HepG2 (cell line): ENCODE results near the gene RB1. TPM values are rescaled to one million over a fixed set of nuclear protein-coding genes. Genes with fewer than 3 reads are reported as not detected.

Experiments used
- ARHGAP35 ChIP-seq: sonication (generic); formaldehyde crosslinking; IDR thresholded peaks from 2 replicates; pipeline ENCODE4 v1.9.0; 2022; ENCODE audit warnings: mild to moderate bottlenecking, inconsistent platforms, moderate library complexity, missing genetic modification reagents, borderline replicate concordance
- CHD2 ChIP-seq: IDR thresholded peaks from 2 replicates; pipeline ENCODE4 v1.6.1; 2011; ENCODE audit warnings: low read depth, low read length, improper control_type of control experiment
- FOXA3 ChIP-seq: IDR thresholded peaks from 2 replicates; pipeline ENCODE4 v1.6.1; 2016; ENCODE audit warnings: missing genetic modification reagents, missing compliant biosample characterization
- HMGXB4 ChIP-seq, 2 experiments: sonication (generic) in 1 of 2; formaldehyde crosslinking in 1 of 2; IDR thresholded peaks; 2 replicates each; pipeline versions ENCODE4 v1.4.0 to v1.6.1; 2018 to 2020; ENCODE audit warnings: missing genetic modification reagents in 2 of 2, borderline replicate concordance in 1 of 2, low read depth in 1 of 2, mild to moderate bottlenecking in 1 of 2, missing biosample characterization in 1 of 2
- IKZF5 ChIP-seq: IDR thresholded peaks from 2 replicates; pipeline ENCODE4 v1.6.1; 2018; ENCODE audit warnings: missing genetic modification reagents, mild to moderate bottlenecking, missing compliant biosample characterization
- KLF11 ChIP-seq: IDR thresholded peaks from 2 replicates; pipeline ENCODE4 v1.6.1; 2016; ENCODE audit warnings: missing compliant biosample characterization
- KLF12 ChIP-seq: sonication (generic); formaldehyde crosslinking; IDR thresholded peaks from 2 replicates; pipeline ENCODE4 v1.4.0; 2020; ENCODE audit warnings: missing genetic modification reagents, borderline replicate concordance
- MED13 ChIP-seq: sonication (generic); formaldehyde crosslinking; IDR thresholded peaks from 2 replicates; pipeline ENCODE4 v1.5.0; 2020; ENCODE audit warnings: missing genetic modification reagents
- MLLT10 ChIP-seq: sonication (generic); formaldehyde crosslinking; IDR thresholded peaks from 2 replicates; pipeline ENCODE4 v1.4.0; 2020; ENCODE audit warnings: missing genetic modification reagents
- PAX8 ChIP-seq: sonication (generic); formaldehyde crosslinking; IDR thresholded peaks from 2 replicates; pipeline ENCODE4 v1.8.0; 2022; ENCODE audit warnings: mild to moderate bottlenecking, missing genetic modification reagents, borderline replicate concordance
- REST ChIP-seq, 2 experiments: IDR thresholded peaks; 2 replicates each; pipeline ENCODE4 v1.6.1; 2011 to 2012; ENCODE audit warnings: low read length in 2 of 2, borderline replicate concordance in 1 of 2, low read depth in 1 of 2, mild to moderate bottlenecking in 1 of 2, moderate library complexity in 1 of 2
- SP1 ChIP-seq, 2 experiments: fragments of 450-650 bp in 1 of 2; sonication (generic) in 1 of 2; formaldehyde crosslinking in 1 of 2; IDR thresholded peaks; 2 replicates each; pipeline versions ENCODE4 v1.4.0 to v1.6.1; 2016 to 2020; ENCODE audit warnings: missing genetic modification reagents in 1 of 2
- SP4 ChIP-seq: sonication (generic); formaldehyde crosslinking; IDR thresholded peaks from 2 replicates; pipeline ENCODE4 v1.8.1; 2023; ENCODE audit warnings: mild to moderate bottlenecking, missing genetic modification reagents
- TARDBP ChIP-seq: sonication (generic); formaldehyde crosslinking; IDR thresholded peaks from 2 replicates; pipeline ENCODE4 v1.8.0; 2022; ENCODE audit warnings: mild to moderate bottlenecking, missing genetic modification reagents
- TRIM24 ChIP-seq: sonication (generic); formaldehyde crosslinking; IDR thresholded peaks from 2 replicates; pipeline ENCODE4 v1.8.0; 2022; ENCODE audit warnings: mild to moderate bottlenecking, missing genetic modification reagents
- ZBTB21 ChIP-seq: sonication (generic); formaldehyde crosslinking; IDR thresholded peaks from 2 replicates; pipeline ENCODE4 v1.4.0; 2020; ENCODE audit warnings: missing genetic modification reagents
- ZNF205 ChIP-seq: IDR thresholded peaks from 2 replicates; pipeline ENCODE4 v1.6.1; 2018; ENCODE audit warnings: missing biosample characterization, missing genetic modification reagents
- ZNF292 ChIP-seq: sonication (generic); formaldehyde crosslinking; IDR thresholded peaks from 2 replicates; pipeline ENCODE4 v1.8.1; 2022; ENCODE audit warnings: mild to moderate bottlenecking, low read depth, missing genetic modification reagents, borderline replicate concordance
- ZNF3 ChIP-seq: IDR thresholded peaks from 2 replicates; pipeline ENCODE4 v1.7.0; 2017; ENCODE audit warnings: inconsistent platforms
- ZNF326 ChIP-seq: sonication (generic); formaldehyde crosslinking; IDR thresholded peaks from 2 replicates; pipeline ENCODE4 v1.4.0; 2020; ENCODE audit warnings: missing genetic modification reagents, borderline replicate concordance
- ZNF34 ChIP-seq: sonication (generic); formaldehyde crosslinking; IDR thresholded peaks from 2 replicates; pipeline ENCODE4 v1.4.0; 2020; ENCODE audit warnings: mild to moderate bottlenecking, missing genetic modification reagents, borderline replicate concordance
- ZNF350 ChIP-seq: sonication (generic); formaldehyde crosslinking; IDR thresholded peaks from 2 replicates; pipeline ENCODE4 v1.4.0; 2020; ENCODE audit warnings: mild to moderate bottlenecking, low read depth, missing genetic modification reagents, borderline replicate concordance
- ZNF605 ChIP-seq: sonication (generic); formaldehyde crosslinking; IDR thresholded peaks from 2 replicates; pipeline ENCODE4 v1.8.0; 2022; ENCODE audit warnings: mild to moderate bottlenecking, missing genetic modification reagents
- ZNF713 ChIP-seq: sonication (generic); formaldehyde crosslinking; IDR thresholded peaks from 2 replicates; pipeline ENCODE4 v1.4.0; 2020; ENCODE audit warnings: mild to moderate bottlenecking, missing genetic modification reagents
- ZNF737 ChIP-seq: sonication (generic); formaldehyde crosslinking; IDR thresholded peaks from 2 replicates; pipeline ENCODE4 v1.5.0; 2020; ENCODE audit warnings: missing genetic modification reagents, mild to moderate bottlenecking, borderline replicate concordance
- ZNF878 ChIP-seq: sonication (generic); formaldehyde crosslinking; IDR thresholded peaks from 2 replicates; pipeline ENCODE4 v1.8.1; 2023; ENCODE audit warnings: mild to moderate bottlenecking, missing genetic modification reagents, moderate library complexity
- polyA plus RNA-seq, 8 experiments: library from polyadenylated mRNA; depleted of rRNA in 3 of 8; stranded (reverse) in 7 of 8; unstranded in 1 of 8; fragments of >200 nt; fragmentation: Illumina TruSeq in 4 of 8; extraction: Trizol in 4 of 8; gene quantifications; 2 replicates each; pipeline versions ENCODE4 v1.2.1 to v1.2.3, GENCODE V29; 2011 to 2016; ENCODE audit warnings: low read depth in 4 of 8, missing spikeins in 1 of 8, mixed read lengths in 1 of 8; ENCODE audit not compliant: insufficient read depth in 1 of 8
- total RNA-seq, 5 experiments: library from RNA; depleted of rRNA; stranded (reverse); fragments of >200 nt; fragmentation: Illumina TruSeq; extraction: Trizol; gene quantifications; 2 replicates each; pipeline ENCODE4 v1.2.3, GENCODE V29; 2016; ENCODE audit warnings: low read depth in 1 of 5

RB1 gene
- total and polyA plus RNA-seq, 2 of the 13 experiments (the other 11 are each of a cell fraction or from before 2014, with no cell fraction given) = 15.6 to 23.7 TPM

GRCh38 chr13:48410199-48410598 lies 106.6 kb downstream of the RB1 start (continued):
- TF ChIP-seq KLF12 (CRISPR knock-in tag) = no peak
- TF ChIP-seq ZNF737 (CRISPR knock-in tag) = no peak
- TF ChIP-seq HMGXB4 (CRISPR knock-in tag; IDR thresholded peaks at IDR 0.05; ENCODE audit: borderline replicate concordance in 1 of 2, low read depth in 1 of 2) = 0 out of 4 replicates have a peak, but pooled peaks of 1 of the 2 experiments have one; percentile 26
- TF ChIP-seq PAX8 (CRISPR knock-in tag) = no peak
- no peak for TF ChIP-seq ZNF713 (CRISPR knock-in tag)
- TF ChIP-seq ZBTB21 (CRISPR knock-in tag) = peak; percentile 55; the same call in 1 of the 2 replicates
- TF ChIP-seq ZNF205 (CRISPR knock-in tag) = no peak
- no peak for TF ChIP-seq ZNF350 (CRISPR knock-in tag)
- TF ChIP-seq TARDBP = no peak
- TF ChIP-seq TRIM24 = no peak
- no peak for TF ChIP-seq ZNF292
- TF ChIP-seq ZNF605 (CRISPR knock-in tag) = no peak
- no peak for TF ChIP-seq ARHGAP35 (CRISPR knock-in tag)
- no peak for TF ChIP-seq ZNF326
- TF ChIP-seq IKZF5 = no peak
- TF ChIP-seq KLF11 (CRISPR knock-in tag) = no peak
- no peak for TF ChIP-seq MLLT10 (CRISPR knock-in tag)
- TF ChIP-seq SP1 (IDR thresholded peaks at IDR 0.05) = no peak
- TF ChIP-seq SP1 (CRISPR knock-in tag; IDR thresholded peaks at IDR 0.05) = no peak
- no peak for TF ChIP-seq ZNF878 (CRISPR knock-in tag)
- TF ChIP-seq FOXA3 = peak; percentile 36; the same call in 1 of the 2 replicates
- TF ChIP-seq ZNF3 (CRISPR knock-in tag) = peak; percentile 62; the same call in 1 of the 2 replicates
- no peak for TF ChIP-seq ZNF34 (CRISPR knock-in tag)
- no peak for TF ChIP-seq CHD2
- no peak for TF ChIP-seq MED13 (CRISPR knock-in tag)
- TF ChIP-seq REST (IDR thresholded peaks at IDR 0.05; ENCODE audit: borderline replicate concordance in 1 of 2, low read depth in 1 of 2, low read length in 2 of 2) = no peak
- TF ChIP-seq SP4 = no peak
